ENCODE measurements around the gene DDAH1.

DNA sequence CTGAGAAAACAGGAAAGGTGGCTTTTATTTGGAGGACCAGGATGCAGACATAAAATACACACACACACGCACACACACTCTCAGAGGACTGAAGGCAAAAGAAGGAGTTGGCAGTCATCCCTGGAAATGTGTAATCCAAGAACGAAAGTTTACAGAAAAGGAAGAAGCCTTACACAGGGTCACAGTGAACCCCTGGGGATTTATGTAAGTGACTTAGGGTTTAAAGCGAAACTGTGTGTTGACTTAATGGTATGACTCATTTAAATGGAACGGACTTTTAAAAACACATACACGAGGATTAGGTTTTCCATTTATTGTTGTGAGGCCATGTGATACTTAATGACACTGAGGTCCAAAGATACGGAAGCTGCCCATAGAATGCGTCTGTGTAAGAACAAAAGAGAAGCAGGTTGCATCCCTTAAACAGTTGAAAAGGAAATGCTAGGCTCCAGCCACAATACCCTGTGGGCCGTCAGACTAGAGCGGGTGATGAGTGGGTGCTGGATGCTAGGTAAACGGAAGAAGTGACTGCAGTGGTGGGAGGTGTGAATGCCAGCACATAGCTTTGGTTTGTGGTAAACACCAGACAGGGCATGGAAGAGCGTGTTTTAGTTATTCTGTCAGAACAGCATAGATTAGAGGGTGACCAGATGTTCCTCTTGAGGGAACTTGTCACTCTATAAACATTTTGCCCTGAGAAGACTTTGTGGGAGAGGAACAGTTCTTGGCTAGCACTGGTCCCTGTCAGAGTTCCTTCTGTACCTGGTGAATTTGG, 166.9 kb downstream of the DDAH1 start:
- no peak for TF ChIP-seq EZH2 (IDR thresholded peaks at IDR 0.05; ENCODE audit: borderline replicate concordance, low read depth, low read length, severe bottlenecking)
- TF ChIP-seq, protein P1, sequence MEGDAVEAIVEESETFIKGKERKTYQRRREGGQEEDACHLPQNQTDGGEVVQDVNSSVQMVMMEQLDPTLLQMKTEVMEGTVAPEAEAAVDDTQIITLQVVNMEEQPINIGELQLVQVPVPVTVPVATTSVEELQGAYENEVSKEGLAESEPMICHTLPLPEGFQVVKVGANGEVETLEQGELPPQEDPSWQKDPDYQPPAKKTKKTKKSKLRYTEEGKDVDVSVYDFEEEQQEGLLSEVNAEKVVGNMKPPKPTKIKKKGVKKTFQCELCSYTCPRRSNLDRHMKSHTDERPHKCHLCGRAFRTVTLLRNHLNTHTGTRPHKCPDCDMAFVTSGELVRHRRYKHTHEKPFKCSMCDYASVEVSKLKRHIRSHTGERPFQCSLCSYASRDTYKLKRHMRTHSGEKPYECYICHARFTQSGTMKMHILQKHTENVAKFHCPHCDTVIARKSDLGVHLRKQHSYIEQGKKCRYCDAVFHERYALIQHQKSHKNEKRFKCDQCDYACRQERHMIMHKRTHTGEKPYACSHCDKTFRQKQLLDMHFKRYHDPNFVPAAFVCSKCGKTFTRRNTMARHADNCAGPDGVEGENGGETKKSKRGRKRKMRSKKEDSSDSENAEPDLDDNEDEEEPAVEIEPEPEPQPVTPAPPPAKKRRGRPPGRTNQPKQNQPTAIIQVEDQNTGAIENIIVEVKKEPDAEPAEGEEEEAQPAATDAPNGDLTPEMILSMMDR (IDR thresholded peaks at IDR 0.05; ENCODE audit: borderline replicate concordance, extremely low read depth, low read length, poor library complexity, severe bottlenecking) = no peak
